HG02571 (cell line): ENCODE results near the gene IL4I1.

Source experiments
- ATAC-seq: cut with Tn5 transposase; IDR thresholded peaks from one replicate; pipeline ENCODE4 v1.9.1; 2021; ENCODE audit warnings: mild to moderate bottlenecking, moderate library complexity; ENCODE audit not compliant: unreplicated experiment

Gene IL4I1

GRCh38 chr19:49880162-49880869, 16.4 kb downstream of the IL4I1 start:
- ATAC-seq, result no peak

GRCh38 chr19:49879243-49879963, 17.3 kb downstream of the IL4I1 start:
- no peak for ATAC-seq

DNA sequence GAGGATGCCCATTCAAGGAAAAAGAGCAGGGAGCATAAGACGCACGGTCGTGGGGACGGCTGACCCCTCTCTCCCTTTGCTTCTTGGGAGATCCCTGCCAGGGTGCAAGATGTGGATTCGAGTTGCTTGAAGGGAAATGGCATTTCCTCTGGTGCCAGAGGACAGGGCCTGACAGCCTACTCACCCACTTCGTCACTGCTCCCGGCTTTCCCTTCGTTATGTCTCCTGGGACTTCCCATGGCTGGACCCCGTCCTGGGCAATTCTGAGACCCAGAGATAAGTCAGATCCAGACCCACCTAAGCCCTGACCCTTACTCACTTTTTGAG, 18.0 kb downstream of the IL4I1 start:
- no peak for ATAC-seq

DNA sequence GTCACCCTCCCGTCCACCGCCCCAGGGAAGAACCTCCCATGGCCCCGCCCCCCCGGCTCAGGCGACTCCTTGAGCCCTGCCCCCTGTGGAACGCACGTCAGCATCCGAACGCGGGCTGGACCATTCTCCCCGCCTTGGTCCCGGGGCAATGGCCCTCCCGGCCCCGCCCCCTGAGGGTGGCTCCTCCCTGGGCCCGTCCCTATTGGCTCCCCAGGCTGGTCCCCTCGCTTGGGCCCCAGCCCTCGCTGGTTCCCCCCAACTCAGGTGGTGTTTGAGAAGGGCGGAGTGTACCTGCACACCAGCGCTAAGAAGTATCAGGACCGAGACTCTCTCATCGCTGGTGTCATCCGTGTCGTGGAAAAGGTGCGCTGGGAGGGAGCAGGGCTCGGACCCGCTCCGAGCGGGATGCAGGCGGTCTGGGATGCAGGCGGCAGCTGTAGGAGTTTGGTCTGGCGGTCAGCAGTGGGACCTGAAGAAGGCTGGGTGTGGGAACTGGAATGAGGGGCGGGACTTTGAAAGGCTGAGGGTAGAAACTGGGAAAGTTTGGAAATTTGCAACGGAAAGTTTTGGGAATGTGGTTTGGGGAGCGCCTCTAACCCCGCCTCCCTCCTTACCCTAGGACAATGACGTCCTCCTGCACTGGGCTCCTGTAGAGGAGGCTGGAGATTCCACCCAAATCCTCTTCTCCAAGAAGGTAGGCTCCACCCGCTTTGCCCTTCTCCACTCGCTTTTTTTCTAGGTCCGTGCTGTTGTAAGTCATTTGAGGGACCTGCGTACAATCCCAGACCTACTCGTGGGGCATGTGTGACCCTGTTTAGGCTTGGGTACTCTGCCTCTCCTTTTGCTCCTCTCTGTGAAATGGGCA, 18.6 kb downstream of the IL4I1 start:
- ATAC-seq, result peak; percentile 39

- peak; percentile 55 for ATAC-seq
Measured at GRCh38 chr19:49877020-49877878, 19.4 kb downstream of the IL4I1 start, which contains the start of the genes AKT1S1 and TBC1D17. AKT1S1 (minus strand) TSS chr19:49877355; CDS start chr19:49873295, 4,060 bp downstream. TBC1D17 (plus strand) TSS chr19:49877702; CDS start chr19:49877724, 22 bp downstream.

DNA sequence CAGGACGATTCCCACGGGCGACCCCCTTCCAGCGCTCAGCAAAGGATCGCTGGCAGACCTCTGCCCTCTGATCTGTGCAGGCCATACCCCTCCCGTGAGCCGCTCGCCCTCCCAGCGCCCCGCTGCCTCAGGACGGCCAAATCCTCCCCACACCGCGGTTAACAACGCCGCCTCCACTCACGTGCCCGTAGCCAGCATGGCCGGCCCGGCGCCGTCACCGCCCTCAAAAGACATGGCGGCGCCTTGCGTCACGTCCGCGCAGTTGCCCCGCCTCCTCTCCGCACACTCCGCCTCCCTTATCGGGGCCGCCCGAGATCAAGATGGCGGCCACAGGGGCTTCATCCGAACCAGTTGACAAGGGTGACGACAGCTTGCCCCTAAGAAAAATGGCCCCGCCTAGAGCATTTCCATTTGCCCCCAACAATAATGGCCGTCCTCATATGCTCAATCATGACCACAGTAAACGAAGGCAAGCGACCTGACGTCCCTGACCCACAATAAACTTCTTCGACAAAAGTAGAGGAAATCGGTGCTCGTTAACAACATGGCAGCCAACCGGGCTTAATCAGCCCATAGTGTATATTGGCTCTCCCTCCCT, 20.2 kb downstream of the IL4I1 start:
- peak; percentile 40 for ATAC-seq

DNA sequence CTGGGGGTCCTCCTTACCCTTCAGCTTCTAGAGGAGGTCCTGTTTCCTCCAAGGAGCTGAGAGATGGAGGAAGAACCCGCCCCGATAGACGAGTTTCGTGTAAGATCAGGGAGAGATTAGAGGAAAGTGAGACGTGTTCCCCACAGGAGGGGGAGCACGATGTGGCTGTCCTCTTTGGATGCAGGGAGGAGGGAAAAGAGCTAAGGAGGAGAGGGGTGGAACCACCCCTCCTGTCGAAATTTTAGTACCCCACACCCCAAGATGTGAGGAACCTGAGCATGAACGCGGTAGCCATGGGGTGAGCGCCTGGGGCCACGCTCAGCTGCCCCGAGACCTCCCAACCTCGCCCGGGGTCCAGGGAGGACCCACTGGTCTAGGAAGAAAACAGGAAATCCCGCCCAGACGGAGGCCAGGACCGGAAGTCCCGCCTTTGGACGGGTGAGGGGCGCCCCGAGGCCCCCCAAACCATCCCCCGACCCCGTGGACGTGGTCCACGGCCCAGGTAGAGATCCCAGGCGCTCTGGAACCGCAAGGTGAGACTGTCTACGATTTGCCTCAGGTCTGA, 20.7 kb downstream of the IL4I1 start:
- ATAC-seq, result no peak

DNA sequence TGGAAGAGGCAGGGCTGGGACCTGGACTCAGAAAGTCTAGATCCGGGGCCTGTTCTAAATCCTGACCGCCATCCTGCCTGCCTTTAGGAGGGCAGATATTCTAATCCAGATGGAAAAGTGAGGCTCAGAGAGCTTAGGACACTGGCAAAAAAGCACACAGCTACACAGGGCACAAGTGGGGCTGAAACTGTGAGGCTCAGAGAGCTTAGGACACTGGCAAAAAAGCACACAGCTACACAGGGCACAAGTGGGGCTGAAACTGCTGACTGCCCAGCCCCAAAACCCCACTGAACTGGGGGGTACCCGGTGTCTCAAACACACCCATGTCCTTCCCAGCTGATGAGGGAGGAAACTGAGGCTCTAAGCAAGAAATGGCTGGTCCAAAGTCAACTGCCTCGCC, 21.5 kb downstream of the IL4I1 start:
- no peak for ATAC-seq

DNA sequence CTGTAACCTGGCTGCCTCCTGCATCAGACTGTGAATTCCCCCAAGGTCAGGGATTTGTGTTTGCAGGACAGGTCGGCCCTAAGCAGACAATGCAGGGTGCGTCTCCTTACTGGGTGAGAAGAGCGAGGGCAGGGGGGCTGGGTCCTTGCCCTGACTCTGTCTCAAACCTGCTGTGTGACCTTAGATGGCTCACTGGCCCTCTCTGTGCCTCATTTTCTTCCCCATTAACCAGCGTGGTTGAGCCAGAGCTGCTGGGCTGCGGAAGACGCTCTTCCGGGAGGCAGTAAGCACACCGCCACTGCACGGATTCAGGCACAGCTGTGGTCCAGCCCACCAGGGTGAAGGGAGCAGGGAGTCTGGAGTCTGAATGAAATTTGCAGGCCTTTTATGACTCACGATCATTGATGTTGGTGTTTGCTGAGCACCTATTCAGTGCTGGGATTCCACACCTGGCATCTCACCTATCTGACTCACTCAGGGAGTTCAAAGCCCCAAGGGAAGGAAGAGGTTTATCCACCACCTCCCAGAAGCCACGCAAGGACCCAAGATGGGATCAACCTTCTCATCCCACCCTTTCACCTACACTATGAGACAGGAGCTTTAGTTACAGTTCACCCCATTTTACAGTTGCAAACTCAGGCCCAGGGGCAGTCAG, 22.1 kb downstream of the IL4I1 start:
- no peak for ATAC-seq

- ATAC-seq, result no peak
Measured at GRCh38 chr19:49873834-49874233, 22.9 kb downstream of the IL4I1 start.

- ATAC-seq, result no peak
Measured at GRCh38 chr19:49873129-49873521, 23.6 kb downstream of the IL4I1 start.

GRCh38 chr19:49872245-49873128, 24.2 kb downstream of the IL4I1 start:
- no peak for ATAC-seq

GRCh38 chr19:49871349-49871985, 25.2 kb downstream of the IL4I1 start:
- ATAC-seq, result no peak

GRCh38 chr19:49870309-49870901, 26.3 kb downstream of the IL4I1 start:
- ATAC-seq, result no peak

- peak; percentile 63 for ATAC-seq
Measured at GRCh38 chr19:49869484-49870308, 27.0 kb downstream of the IL4I1 start.

DNA sequence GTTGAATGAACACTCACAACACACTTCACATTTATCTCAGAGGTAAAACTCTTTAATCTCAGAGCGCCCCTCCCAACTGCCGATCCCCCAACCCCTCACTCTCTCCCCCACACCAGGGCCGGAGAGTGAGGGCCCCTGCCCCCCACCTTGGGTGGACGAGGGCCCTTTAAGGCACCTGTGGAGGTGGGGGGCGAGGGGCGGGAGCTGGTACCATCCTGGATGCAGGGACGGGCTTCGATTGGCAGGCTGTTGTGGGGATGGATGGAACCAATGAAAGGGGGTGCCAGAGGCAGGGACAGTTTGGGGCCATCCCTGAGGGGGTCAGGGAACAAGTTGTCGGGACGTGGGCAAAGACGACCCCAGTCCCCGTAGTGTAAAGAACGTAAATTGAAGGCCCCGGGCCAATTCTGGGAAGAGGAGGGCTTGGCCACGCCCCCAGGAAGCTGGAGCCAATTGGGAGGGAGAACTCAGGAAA, 27.6 kb downstream of the IL4I1 start:
- peak; percentile 1 for ATAC-seq
